NT2/D1 (cell line): Measurements from ENCODE around the gene GSG1L2.

Experiments used
- SUZ12 ChIP-seq: IDR thresholded peaks from 2 replicates; pipeline ENCODE4 v1.6.1; 2011; ENCODE audit not compliant: insufficient read length, insufficient read depth; ENCODE audit errors: extremely low read depth
- YY1 ChIP-seq: IDR thresholded peaks from 2 replicates; pipeline ENCODE4 v1.6.1; 2011; ENCODE audit not compliant: insufficient read length, insufficient read depth
- ZNF274 ChIP-seq: IDR thresholded peaks from 2 replicates; pipeline ENCODE4 v1.6.1; 2011; ENCODE audit warnings: mild to moderate bottlenecking, low read depth, low read length

GRCh38 chr17:9790316-9790715, 31.6 kb downstream of the GSG1L2 start:
- TF ChIP-seq ZNF274 = no peak
- no peak for TF ChIP-seq SUZ12
- no peak for TF ChIP-seq YY1
